NCI-H2107 (cell line): Measurements from ENCODE around the gene RNASE8.

Source experiments
- DNase-seq: peaks from one replicate; lab custom pipeline; 2025; lab: John Stamatoyannopoulos, UW

Gene RNASE8

DNA sequence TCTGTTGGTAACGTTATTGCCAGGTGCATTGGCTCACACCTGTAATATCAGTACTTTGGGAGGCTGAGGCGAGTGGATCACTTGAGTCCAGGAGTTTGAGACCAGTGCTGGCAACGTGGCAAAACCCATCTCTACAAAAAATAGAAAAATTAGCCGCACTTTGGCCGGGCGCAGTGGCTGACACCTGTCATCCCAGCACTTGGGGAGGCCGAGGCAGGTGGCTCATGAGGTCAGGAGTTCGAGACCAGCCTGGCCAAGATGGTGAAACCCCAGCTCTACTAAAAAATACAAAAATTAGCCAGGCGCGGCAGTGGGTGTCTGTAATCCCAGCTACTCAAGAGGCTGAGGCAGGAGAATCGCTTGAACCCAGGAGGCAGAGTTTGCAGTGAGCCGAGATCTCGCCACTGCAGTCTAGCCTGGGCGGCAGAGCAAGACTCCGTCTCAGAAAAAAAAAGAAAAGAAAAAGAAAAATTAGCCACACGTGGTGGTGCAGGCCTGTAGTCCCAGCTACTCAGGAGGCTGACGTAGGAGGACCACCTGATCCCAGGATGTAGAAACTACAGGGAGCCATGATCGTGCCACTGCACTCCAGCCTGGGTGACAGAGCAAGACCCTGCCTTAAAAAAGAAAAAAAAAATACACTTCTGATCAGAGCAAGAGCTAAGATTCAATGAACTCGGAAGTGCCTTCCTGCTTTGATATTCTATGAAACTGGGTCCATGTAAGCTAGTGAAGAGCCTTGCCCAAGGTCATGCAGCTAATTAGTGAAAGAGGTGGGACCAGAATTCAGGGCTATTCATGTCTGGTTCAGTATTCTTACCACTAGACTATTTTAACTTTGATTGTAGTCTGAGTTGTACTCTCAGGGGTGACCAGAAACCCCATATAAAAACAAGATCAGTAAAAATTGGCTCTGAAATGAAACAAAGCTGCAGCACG is 4.2 kb upstream of the RNASE8 start:
- DNase-seq, result no peak

DNA sequence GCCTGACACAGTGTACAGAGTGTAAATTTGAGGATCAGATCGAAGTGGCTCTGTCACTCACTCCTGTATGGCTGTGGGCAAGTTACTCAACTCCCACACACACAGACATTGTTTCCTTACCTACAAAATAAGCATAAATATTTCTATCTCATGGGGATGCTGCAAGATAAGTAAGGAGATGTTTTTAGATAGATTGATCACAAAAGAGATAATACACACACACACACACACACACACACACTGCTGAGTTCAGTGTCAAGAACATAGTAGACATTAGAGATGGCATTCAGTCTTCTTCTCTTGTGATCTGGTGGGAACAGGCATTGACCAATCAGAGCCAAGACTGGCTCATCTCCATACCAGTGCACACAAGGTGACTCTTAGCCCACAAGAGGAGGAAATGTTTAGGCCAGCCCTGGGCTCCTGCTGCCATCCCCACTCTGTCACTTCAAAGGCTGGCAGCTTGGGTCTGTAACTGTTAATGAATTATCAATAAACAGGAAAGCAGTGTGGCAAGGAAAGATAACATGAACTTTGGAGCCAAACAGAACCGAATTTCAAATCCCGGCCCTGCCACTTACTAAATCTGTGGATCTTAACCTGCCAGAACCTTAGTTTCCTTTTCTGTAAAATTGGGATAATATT is 3.4 kb upstream of the RNASE8 start:
- DNase-seq, result no peak

DNA sequence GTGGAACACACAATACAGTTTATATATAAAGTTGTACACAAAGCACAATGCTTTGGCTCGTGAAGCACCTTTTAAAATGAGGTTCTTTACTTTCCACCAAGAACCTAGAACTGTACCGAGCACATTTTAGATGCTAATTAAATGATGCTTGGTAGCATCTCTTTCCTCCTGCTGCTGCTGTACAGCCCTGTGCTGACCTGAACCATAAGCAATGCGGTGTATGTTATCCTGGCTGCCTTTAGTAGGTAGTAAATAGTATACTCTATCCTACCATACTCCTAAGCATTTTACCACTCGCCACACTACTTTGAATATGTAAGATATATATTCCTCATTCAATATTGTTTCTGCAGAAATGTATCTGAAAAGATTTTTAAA is 2.9 kb upstream of the RNASE8 start:
- no peak for DNase-seq

DNA sequence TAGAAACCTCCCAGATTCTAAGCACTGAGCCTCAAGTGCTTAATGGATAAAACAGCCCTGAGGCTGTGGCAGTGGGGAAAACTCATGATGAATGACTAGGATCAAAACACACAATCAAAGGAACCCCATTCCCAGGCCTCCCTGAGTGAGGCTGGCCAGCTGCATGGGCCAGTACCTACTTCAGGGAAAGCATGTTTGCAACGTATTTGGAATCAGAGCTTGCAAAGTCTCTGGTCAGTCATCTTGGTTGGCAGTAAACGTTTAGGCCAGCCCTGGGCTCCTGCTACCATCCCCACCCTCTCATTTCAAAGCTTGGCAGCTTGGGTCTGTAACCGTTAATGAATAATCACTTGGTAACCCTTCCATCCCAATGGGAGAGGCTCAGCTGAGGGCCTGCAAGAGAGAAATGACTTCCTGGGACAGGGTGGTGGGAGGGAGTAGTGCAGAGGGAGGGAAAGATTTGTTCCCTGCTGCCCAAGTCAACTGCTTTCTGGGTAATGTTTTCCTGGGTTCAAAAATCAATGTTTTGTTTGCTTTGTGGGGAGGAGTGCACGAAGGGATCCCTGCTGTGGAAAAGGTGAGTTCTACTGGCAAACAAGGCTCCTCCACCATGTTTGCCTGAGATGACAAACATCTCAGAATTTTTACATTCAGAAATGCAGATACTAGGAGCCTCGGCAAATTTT is 2.0 kb upstream of the RNASE8 start:
- no peak for DNase-seq

GRCh38 chr14:21056520-21057163 is 980 bp upstream of the RNASE8 start:
- no peak for DNase-seq

DNA sequence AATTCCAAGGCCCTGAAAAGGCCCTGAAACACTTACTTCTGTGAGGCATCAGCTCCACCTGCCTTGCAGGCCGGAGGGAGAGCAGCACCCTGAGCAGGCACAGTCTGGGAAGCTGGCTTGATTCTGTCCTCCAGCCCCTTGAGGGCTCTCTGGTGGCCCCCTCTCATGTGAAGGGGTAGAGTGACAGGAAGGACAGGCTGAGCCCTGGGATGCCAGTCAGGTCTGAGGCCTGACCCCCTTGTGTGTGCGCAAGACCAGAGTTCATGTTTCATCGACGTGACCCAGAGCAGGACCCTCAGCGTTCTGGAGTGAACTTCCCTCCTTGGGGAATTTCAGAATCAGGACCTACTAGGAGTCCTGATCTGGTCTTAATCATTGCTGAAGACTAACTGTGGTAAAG is 1.3 kb downstream of the RNASE8 start:
- no peak for DNase-seq

DNA sequence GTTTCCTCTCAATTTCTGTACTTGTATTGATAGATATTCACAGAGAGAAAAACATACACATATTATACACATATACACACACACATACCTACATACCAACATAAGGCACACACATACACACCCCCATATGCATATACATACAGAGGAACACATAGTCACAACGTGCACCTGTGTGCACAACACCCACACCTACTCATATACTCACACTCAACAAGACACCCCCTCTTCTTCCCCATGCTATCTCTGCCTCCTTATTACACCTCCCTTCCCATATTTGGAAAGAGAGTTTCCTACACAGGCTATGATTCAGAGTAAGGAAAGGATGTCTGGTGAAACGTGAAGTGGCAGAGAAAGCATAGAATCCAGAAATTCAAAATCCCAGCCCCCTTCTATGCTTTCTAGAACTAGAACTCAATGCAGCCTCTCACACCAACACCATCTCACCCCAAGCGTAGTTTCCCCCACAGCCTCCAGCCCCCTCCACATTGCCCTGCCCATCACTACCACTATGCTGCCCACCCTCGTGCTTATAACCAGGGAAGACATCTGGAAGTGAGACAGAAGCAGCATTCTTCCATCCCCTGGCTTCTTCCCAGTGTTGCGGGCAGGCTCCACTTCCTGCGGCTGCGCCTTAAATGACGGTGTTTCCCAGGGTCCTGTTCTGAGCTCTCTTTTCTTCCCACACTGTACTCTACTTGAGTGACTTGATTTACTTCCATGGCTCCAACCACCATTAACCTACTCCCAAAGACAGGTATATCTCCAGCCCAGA is 2.4 kb downstream of the RNASE8 start:
- no peak for DNase-seq

DNA sequence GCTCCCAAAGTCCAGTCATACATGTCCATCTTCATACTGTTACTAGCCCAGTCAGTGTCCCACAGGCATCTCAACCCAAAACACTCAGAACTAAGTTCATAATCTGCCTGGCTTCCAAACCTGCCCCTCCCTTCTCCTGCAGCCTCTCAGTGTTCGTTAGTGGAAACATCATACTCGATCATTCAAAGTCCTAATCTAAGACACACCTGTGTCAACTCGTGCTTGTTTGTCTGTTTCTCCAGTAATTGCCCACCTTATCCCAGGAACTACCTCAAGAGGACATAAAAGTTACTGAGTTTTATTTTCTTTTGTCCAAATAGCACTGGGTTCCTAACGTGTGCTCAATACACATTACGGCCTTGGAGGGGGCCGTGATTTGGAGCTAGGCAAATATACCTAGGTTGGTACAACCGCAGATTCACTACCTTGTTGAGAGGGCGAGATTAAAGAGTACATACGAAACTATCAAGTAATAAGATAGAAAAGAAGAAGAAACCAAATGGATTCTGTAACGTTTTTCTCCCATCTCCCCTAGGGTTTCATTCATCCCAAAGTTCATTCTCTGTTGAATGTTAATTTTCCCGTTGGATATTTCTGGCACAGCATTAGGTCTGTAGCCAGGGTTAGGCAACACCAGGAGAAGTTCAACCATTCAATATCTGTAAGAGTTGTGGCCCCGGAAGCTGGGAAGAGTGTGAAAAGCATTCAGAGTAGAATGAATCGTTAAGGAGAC is 3.2 kb downstream of the RNASE8 start:
- DNase-seq, result no peak

DNA sequence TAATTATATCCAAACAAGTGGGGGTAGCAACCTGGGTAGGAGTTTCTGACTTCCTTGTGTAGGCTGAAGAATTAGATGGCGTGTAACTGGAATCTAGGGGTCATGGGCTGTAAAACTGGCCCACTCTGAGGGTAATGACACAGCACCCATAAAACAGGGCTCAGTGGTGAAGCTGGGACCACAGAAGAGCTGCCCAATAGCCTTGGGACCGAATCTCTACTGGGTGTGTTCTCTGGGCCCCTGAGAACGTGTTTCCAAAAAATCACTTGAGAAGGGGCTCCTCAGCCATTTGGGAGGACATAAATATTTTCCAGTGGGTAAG is 3.7 kb downstream of the RNASE8 start:
- DNase-seq, result no peak

DNA sequence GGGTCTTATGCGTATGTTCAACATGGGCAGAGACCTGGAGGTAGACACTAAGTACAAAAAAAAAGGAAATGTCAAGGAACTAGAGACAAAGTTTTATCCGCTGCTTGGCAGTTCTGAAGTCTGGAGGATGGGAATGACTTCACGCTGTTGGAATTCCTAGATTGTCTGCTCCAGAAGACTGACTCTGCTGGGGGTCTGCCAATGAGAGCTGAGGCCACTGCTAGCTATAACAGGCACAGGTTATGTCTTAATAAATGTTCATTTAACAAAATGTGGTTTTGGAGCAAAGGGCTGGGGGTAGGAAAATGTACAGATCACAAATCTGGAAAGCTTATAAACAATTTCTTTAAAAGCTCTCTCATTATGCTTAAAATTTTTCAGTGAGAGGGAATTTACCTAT is 5.9 kb downstream of the RNASE8 start:
- no peak for DNase-seq

GRCh38 chr14:21066882-21067502 is 9.4 kb downstream of the RNASE8 start:
- DNase-seq, result peak; percentile 52

DNA sequence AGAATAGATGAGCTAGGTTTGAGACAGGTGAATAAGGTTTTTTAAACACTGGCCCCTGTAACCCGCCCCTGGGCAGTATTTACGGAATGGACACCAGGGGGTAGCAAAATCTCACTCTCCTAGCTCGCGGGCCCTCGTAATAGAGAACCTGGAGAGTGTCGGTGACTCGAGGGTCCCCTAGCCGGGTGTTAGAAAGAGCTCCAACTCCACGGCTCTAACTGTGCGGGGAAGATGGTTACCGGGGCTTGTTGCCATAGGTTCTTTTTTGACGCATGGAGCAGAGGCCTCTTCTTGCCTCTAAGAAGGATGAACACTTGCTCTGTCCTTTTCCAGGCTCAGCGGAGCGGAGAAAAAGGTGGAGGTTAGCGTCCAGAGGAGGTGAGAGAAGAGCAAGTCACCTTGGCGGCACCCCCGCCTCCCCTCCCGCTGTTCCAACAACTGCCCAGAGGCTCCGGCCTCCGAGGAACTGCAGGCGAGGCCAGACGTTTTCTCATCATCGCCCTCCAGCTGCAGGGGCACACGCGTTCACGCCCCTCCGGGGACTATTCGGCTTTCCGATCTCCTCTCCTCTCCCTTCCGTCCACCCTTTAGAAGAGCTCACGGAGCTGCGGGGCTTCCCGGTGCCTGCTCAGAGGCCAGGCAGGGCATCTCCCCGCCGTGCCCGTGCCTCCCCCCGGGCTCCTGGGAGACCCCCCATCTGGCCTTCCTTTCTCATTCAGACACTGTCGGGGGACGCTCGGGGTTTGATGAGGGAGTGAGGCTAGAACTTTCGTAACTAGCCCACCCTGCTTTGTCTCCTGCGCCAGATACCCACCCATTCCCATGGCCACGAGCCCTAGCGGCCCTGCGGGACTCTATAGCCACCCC is 11.1 kb downstream of the RNASE8 start:
- DNase-seq, result peak; percentile 74

GRCh38 chr14:21069388-21070082 is 11.9 kb downstream of the RNASE8 start:
- DNase-seq, result no peak

DNA sequence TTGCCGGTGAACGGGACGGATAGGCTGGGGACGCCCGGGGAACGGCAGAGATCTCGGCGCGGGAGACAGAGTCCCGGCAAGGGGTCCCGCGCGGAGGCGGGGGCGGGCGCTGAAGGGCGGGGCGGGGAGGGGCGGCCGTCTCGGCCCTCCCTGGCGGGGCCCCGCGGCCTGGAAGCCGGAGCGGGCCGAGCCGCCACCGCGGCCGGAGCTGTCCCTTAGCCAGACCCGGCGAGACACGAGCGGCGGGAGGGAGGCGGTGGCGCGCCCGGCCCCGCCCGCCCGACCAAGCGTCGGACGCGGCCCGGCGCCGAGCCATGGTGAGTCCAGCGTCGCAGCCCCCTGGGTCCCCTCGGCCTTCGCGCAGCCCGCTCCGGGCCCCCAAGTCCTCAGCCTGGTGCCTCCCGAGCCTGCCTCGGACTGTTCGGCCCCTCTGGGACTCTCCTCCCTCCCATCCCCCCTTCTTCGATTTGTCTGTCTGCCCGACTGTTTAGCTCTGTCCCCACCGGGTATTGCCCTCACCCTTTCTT is 12.5 kb downstream of the RNASE8 start, which contains the start of gene ARHGEF40:
Gene ARHGEF40 (plus strand): TSS at position 222 of the 527 bp plus-strand sequence. CDS start 93 bp downstream, at position 315.
- DNase-seq, result no peak

DNA sequence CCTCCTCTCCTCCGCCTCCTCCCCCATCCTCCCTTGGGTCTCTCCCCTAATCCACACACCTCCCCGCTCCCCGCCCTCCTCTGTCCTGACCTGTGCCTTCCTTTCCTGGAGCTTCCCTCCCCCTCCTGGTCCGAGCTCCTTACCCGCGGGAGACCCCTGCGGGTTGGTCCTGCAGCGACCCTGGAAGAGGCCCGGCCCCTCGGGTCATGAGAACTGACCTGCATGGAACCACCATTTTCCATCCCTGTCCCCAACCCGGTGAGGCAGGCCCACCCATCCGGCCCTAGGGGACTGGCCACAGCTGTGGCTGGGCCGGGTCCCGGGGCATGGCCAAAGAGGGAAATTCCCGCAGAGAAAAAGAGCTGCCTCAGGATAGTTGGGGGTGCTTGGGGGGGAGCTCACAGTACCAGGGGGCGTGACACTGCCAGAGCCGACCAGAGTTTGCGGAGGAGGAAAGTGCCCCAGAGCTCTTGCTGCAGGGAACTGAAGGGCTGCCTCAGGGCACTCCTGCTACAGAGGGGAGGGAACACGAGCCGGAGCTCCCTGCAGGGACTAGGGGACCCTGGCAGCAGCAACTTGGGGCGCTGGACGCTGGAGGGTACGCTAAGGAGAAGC is 13.1 kb downstream of the RNASE8 start:
- no peak for DNase-seq

DNA sequence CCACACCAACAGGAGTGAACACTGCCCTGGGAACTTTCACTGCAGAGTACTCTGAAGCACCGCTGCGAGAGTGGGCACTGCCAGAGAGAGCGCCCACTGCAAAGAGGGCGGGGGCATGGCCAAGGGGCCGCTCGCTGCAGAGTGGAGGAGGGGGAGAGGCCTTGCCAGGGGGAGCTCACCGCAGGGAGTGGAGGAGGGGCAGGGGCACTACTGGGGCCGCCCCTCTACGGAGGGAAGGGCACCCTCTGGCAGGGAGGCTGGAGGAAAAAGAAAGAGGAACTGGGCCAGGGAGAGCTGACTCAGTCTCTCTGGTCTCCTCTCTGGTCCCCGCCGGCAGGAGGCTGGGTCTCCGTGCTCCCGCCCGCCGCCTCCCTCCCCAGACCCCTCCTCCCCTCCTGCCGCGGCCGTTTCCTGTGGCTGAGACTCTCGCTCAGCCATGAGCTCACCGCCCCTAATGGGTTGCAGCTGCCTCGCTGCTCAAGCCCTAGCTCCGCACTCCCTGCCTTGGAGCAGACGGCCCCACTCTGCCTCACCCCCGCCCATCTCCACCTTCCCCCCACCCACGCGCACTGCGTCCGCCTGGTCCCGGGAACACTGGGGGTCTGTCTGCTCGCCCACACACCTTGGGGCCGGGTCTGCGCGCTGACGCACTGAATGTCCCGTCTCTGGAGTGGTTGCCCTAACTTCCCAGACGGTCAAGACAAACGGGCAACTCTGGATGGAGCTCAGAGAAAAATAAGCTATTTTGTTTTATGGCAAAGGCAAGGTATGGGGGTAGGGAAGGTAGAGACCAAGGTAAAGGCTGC is 13.8 kb downstream of the RNASE8 start:
- peak; percentile 87 for DNase-seq

- DNase-seq, result no peak
Measured at GRCh38 chr14:21072031-21072473, 14.4 kb downstream of the RNASE8 start.
